ENCODE data around the gene B9D2. TPM values are rescaled to one million over a fixed set of nuclear protein-coding genes. Genes with fewer than 3 reads are reported as not detected.
"Not testable (repeated sequence)": the region's sequence is repeated elsewhere in the genome, so short reads cannot be mapped to it uniquely, and the experiment has no call there.

Gene B9D2
- polyA plus RNA-seq, 3 donors from 2014 or later, result 8.9 to 14.8 (median 14.7) TPM

DNA sequence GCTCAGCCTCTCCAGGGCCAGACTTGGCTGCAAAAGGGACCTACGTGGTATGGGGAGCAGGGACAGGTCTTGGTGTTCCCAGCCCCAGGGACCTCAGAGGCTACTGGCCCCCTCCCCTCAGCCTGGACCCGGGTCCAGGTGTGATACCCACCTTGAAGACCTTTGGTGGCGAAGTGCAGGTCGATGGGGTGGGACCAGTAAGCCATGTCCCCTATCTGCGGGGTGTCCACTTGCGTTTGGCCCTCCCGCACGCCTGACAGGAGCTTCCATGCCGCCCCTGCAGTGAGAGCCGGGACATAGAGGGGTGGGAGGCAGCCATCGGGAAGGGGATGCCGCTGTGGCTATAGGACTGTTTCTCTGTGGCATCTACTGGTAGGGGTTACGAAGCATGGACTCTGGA, 6.2 kb downstream of the B9D2 start:
- H3K36me3 Mint-ChIP-seq, result no peaks in the 10 kb centered on the region
- no peak for DNase-seq
- no peaks in the 10 kb centered on the region for H3K9me3 Mint-ChIP-seq
- H3K27me3 Mint-ChIP-seq (ENCODE audit: low read depth in 3 of 3), result peaks cover 11 to 26% (median 13%) of the 10 kb centered on the region in 3 donors
- H3K4me3 Mint-ChIP-seq, result no peak overlapping the region
- H3K4me1 Mint-ChIP-seq, result peaks cover 37 to 47% of the 10 kb centered on the region in 2 donors
- H3K27ac Mint-ChIP-seq, result no peak overlapping the region

DNA sequence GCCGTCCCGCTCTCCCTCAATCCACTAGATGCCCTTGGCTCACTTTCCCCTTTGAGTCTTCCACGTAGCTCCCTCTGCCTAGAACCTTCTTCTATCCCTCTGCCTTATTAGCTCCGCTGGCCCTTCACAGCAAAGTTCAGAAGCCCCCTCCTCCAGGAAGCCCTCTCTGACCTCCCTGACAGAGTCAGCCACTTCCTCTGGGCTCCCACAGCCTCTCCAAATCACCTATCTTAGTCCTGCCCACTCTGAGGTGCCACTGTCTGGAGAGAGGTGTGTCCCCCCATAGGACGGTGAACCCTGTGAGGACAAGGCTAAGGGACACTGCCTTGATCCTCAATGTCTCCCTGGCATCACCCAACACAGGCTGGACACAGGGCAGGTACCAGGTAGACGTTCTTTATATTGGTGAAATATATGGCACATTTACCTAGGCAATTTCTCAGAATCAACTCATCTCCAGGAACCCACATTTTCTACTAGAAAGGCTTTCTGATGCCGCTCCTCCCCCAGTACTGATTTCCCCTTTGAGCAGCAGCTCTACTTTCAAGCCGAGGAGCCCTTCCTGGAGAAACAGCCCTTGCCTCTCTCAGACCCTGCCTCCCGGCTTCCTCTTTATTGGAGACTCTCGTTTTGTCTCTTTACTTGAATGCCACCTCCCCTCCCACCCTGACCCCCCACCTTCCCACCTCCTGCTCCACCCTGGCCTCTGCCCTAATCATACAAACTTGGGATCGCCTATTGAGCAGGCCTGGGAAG, 6.8 kb downstream of the B9D2 start:
- Mint-ChIP-seq H3K36me3 (no peaks in the 10 kb centered on the region), H3K4me3 (no peak overlapping the region), H3K27me3 (ENCODE audit: low read depth in 3 of 3) (peaks cover 16 to 32% (median 19%) of the 10 kb centered on the region in 3 donors), H3K4me1 (peaks cover 34 to 42% of the 10 kb centered on the region in 2 donors), H3K9me3 (peaks cover 0 to 2% (median 0%) of the 10 kb centered on the region in 6 donors), H3K27ac (peak overlapping the region in 4 of 6 donors; percentile 36 to 88 (median 48))
- no peak for DNase-seq

DNA sequence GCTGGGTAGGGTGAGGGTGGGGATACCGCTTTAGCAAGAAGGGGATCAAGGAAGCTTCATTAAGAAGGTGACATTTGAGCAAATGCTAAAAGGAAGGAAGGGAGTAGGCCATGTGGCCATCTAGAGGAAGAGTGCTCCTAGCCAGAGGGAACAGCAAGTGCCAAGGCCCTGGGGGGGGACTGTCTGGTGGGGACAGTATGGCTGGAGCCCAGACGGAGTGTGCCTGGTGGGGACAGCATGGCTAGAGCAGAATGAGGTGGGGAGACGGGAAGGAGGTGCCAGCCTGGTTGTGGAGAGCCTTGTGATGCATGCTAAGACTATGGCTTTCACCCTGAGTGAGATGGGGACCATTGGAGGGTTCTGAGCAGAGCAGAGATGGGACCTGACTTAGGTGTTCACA, 8.1 kb downstream of the B9D2 start:
- H3K4me1 Mint-ChIP-seq, result peaks cover 37 to 42% of the 10 kb centered on the region in 2 donors
- peaks cover 0 to 4% (median 0%) of the 10 kb centered on the region in 6 donors for H3K9me3 Mint-ChIP-seq
- no peak for DNase-seq
- no peak overlapping the region for H3K4me3 Mint-ChIP-seq
- peaks cover 0 to 3% (median 0%) of the 10 kb centered on the region in 3 donors for H3K36me3 Mint-ChIP-seq
- peaks cover 28 to 46% (median 33%) of the 10 kb centered on the region in 3 donors for H3K27me3 Mint-ChIP-seq (ENCODE audit: low read depth in 3 of 3)
- H3K27ac Mint-ChIP-seq, result peak overlapping the region in 5 of 6 donors; percentile 71 to 89 (median 87)

DNA sequence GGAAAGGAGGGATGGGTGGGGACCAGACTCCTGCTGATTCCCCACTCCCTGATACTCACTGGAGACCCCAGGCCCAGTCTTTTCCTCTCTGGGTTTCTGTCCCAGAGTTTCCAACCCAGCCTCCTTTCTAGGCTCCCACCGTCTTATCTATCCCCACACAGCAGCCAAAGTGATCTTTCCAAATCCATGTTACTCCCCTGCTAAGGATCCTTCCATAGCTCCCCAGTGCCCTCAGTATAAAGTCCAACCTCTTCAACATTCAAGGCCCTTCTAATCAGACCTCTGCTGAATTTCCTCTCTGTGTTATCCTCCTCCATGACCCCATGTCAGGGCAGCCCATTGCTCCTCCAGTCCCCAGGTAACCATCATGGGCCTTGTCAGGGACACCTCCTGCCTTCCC, 8.9 kb downstream of the B9D2 start:
- Mint-ChIP-seq H3K36me3 (peaks cover 0 to 4% (median under 1%) of the 10 kb centered on the region in 3 donors), H3K4me3 (peak overlapping the region in 3 of 5 donors; percentile 3 to 58 (median 22)), H3K4me1 (peaks cover 40 to 45% of the 10 kb centered on the region in 2 donors), H3K9me3 (peaks cover 0 to 4% (median 0%) of the 10 kb centered on the region in 6 donors), H3K27me3 (ENCODE audit: low read depth in 3 of 3) (peaks cover 32 to 53% (median 35%) of the 10 kb centered on the region in 3 donors), H3K27ac (peak overlapping the region; percentile 71 to 89 (median 86))
- no peak for DNase-seq

DNA sequence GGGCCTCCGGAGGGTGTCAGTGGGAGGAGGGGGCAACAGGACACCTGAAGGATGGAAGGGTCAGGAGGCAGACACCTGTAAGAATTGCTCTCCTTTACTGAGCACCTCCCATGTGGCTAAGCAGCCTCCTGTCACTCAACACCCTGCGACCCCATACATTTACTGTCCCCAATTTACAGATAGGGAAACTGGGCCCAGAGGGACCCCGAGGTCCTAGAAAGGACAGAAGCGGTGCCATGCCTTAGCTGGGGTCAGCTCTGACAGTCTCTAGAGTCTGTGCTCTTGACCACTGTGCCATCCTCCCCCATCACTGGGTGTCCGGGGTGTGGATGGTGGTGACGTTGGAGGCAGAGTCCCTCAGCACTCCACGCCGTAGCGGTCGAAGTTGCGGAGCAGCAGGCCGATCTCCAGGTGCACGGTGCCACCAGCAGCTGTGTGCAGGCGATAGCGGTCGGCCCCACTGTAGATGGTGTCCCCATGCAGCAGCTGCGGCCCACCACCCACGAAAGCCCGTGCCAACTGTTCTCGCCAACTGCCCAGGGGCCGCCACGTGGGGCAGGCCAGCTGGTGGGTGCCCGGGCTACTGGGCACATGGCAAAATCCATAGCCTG, 9.5 kb downstream of the B9D2 start:
- Mint-ChIP-seq H3K4me3 (peak overlapping the region; percentile 77 to 100 (median 83)), H3K27ac (peak overlapping the region; percentile 93 to 99 (median 96)), H3K9me3 (peaks cover 0 to 4% (median 0%) of the 10 kb centered on the region in 6 donors), H3K4me1 (peaks cover 46 to 50% of the 10 kb centered on the region in 2 donors), H3K27me3 (ENCODE audit: low read depth in 3 of 3) (peaks cover 34 to 58% (median 38%) of the 10 kb centered on the region in 3 donors), H3K36me3 (peaks cover 0 to 6% (median 4%) of the 10 kb centered on the region in 3 donors)
- DNase-seq, result no peak

DNA sequence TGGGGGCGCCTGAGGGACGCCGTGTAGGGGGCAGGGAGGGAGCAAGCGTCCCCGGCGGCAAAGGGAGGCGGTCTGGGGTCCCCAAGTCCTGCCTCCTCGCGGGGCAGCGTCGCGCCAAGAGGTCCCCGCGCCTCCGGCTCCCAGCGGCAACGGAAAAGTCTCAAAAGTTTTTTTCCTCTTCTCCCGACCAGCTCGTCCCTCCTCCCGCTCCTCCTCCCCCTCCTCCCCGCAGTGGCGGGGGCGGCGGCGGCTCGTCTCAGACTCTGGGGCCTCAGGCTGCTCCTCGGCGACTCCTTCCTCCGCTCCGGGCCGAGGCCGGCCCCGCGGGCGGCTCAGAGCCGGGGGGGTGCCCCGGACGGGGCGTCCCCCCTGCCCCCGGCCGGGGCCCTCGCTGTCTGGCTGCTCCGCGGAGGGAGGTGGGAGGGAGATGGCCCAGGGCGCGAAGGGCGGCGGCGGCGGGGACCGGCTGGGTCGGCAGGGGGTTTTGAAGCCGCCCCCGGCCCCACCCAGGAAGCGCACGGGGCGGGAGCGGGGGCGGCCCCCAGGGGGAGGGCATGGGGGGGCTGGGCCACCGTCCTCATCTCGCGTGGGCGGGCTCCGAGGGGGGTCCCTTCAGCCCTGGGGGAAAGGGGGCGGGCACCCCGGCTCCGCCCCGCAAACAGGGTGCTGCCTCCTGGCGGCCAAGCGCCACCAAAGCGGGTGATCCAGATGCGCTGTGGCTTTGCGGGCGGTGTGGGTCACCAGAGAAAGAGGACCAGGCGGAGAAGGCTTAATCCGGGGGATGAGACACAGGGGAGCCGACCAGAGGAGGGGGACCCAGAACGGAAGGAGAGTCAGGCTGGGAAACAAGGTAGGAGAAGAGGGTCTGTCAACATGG, 10.2 kb downstream of the B9D2 start, which contains the start of gene TGFB1:
Gene TGFB1, minus strand, starts transcription at position 457 of the 877 bp plus-strand sequence. CDS start 878 bp downstream, outside the sequence.
- H3K9me3 Mint-ChIP-seq, result peaks cover 0 to 4% (median 0%) of the 10 kb centered on the region in 6 donors
- H3K4me1 Mint-ChIP-seq, result peaks cover 53 to 58% of the 10 kb centered on the region in 2 donors
- H3K27ac Mint-ChIP-seq, result peak within 1 kb of the TSS; percentile 95 to 100 (median 99)
- peak within 1 kb of the TSS; percentile 98 to 100 (median 100) for H3K4me3 Mint-ChIP-seq
- H3K27me3 Mint-ChIP-seq (ENCODE audit: low read depth in 3 of 3), result peaks cover 41 to 66% (median 46%) of the 10 kb centered on the region in 3 donors
- peak; percentile 94 to 97 (median 96) for DNase-seq
- peaks cover 3 to 11% (median 9%) of the 10 kb centered on the region in 3 donors for H3K36me3 Mint-ChIP-seq

DNA sequence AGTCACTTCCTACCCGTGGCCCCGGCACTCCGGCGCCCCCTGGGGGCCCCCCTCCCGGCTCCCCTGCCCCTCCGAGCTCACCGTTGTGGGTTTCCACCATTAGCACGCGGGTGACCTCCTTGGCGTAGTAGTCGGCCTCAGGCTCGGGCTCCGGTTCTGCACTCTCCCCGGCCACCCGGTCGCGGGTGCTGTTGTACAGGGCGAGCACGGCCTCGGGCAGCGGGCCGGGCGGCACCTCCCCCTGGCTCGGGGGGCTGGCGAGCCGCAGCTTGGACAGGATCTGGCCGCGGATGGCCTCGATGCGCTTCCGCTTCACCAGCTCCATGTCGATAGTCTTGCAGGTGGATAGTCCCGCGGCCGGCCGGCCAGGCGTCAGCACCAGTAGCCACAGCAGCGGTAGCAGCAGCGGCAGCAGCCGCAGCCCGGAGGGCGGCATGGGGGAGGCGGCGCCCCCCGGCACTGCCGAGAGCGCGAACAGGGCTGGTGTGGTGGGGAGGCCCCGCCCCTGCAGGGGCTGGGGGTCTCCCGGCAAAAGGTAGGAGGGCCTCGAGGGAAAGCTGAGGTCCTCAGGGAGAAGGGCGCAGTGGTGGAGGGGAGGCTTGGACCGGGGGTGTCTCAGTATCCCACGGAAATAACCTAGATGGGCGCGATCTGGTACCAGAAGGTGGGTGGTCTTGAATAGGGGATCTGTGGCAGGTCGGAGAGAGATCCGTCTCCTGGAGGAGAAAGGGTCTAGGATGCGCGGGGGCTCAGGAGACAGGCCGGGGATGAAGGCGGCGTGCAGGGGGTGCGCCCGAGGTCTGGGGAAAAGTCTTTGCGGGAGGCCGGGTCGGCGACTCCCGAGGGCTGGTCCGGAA, 11.1 kb downstream of the B9D2 start:
- Mint-ChIP-seq H3K27me3 (ENCODE audit: low read depth in 3 of 3) (peaks cover 47 to 73% (median 52%) of the 10 kb centered on the region in 3 donors), H3K27ac (peak overlapping the region; percentile 95 to 100 (median 99)), H3K4me1 (peaks cover 53 to 58% of the 10 kb centered on the region in 2 donors), H3K36me3 (peaks cover 8 to 16% (median 13%) of the 10 kb centered on the region in 3 donors), H3K9me3 (peaks cover 0 to 4% (median 0%) of the 10 kb centered on the region in 6 donors), H3K4me3 (peak overlapping the region; percentile 98 to 100 (median 100))
- peak; percentile 82 to 85 (median 85) for DNase-seq

DNA sequence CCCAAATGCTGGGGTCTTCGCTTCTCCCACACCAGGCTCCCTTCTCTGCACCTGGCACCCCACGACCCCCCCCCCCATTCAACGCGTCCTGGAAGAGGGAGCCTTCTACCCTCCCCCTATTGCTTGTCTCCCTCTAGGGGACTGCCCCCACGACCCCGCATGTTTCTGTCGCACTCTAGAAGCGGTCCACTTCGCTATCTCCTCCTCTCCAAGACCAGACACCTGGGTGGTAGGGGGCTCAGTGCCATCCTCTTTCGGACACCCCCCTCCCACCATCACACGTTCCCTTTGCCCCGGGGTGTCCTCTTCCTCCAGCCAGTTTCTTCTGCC, 11.7 kb downstream of the B9D2 start:
- Mint-ChIP-seq H3K4me1 (peaks cover 54 to 56% of the 10 kb centered on the region in 2 donors), H3K27me3 (ENCODE audit: low read depth in 3 of 3) (peaks cover 51 to 76% (median 52%) of the 10 kb centered on the region in 3 donors), H3K27ac (peak overlapping the region; percentile 95 to 100 (median 99)), H3K9me3 (peaks cover 0 to 4% (median 0%) of the 10 kb centered on the region in 6 donors), H3K36me3 (peaks cover 8 to 16% (median 13%) of the 10 kb centered on the region in 3 donors), H3K4me3 (peak overlapping the region; percentile 98 to 100 (median 100))
- DNase-seq, result no peak

DNA sequence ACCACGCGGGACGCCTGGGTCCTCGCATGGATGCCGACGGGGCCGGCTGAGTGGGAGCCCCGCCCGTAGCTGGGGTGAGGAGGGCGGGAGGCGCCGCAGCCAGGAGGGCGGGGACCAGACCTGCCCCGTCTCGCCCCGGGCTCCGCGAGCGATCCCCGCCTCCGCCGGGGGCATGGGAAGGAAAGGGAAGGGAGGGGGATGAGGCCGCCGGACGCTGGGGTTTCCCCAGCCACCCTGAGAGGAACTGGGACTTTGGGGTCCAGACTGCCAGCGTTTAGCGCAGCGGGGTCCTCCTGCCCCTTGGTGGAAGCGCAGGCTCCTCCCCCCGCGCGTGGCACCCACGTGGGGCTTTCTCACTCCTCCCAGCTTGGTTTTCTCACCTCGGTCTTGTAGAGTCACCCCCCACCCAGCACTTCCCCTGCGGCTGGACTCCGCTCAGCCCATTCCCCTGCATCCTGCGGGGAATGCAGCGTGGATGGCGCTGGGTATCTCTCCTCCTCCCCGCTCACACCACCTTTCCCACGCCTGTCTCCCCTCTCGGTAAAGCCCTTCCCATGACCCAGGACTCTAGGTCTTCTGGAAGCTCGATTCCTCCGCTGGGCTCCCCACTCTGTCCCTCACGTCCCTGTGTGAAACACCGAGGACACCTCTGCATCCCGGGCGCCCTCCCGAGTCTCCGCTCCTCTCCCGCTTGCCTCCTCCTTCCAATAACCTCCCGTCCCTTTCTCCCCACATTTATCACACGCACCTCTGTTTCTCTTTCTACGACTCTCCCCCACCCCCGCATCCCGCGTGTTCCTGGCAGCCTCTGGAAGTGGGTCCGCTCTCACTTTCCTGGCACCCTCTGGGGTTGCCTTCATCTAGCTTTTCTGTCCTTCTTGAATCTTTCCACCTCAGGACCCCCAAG, 12.4 kb downstream of the B9D2 start:
- Mint-ChIP-seq H3K36me3 (peaks cover 8 to 19% (median 13%) of the 10 kb centered on the region in 3 donors), H3K4me3 (peak overlapping the region; percentile 98 to 100 (median 100)), H3K27ac (peak overlapping the region; percentile 97 to 100 (median 99)), H3K4me1 (peaks cover 50 to 51% of the 10 kb centered on the region in 2 donors), H3K27me3 (ENCODE audit: low read depth in 3 of 3) (peaks cover 52 to 77% (median 53%) of the 10 kb centered on the region in 3 donors), H3K9me3 (peaks cover 0 to 4% (median 0%) of the 10 kb centered on the region in 6 donors)
- peak; percentile 96 to 98 (median 96) for DNase-seq

DNA sequence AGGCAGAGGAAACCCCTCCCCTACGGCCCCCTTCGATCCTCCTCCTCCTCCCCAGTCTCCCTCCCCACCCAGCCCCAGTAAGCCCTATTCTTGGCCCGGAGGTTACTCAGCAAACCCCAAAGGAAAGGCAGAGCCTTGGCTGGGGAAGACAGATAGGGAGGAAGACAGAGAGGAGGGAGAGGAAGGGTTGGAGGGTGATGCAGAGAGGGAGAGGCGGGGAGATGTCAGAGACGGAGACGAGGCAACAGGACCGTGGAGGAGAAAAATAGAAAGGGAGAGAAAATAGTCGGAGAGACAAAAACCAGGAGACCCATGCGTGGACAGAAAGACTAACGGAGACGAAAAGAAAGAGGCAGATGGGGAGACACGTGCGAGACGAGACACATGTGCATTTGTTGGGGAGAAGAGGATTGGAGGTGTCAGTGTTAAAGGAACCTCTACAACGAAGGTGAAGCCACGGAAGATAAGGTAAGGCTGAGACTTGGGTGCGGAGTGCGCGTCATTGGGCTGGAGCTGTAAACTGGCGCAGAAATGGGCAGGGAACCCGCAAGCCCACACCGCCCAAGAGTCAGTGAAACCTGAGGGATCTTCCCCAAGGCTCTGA, 13.1 kb downstream of the B9D2 start:
- Mint-ChIP-seq H3K27me3 (ENCODE audit: low read depth in 3 of 3) (peaks cover 53 to 82% (median 57%) of the 10 kb centered on the region in 3 donors), H3K4me1 (peaks cover 48 to 49% of the 10 kb centered on the region in 2 donors), H3K27ac (peak overlapping the region; percentile 97 to 100 (median 99)), H3K36me3 (peaks cover 11 to 24% (median 17%) of the 10 kb centered on the region in 3 donors), H3K9me3 (peaks cover 0 to 4% (median 0%) of the 10 kb centered on the region in 6 donors), H3K4me3 (peak overlapping the region; percentile 98 to 100 (median 100))
- peak in 2 of 3 donors; percentile 41 to 44 for DNase-seq

DNA sequence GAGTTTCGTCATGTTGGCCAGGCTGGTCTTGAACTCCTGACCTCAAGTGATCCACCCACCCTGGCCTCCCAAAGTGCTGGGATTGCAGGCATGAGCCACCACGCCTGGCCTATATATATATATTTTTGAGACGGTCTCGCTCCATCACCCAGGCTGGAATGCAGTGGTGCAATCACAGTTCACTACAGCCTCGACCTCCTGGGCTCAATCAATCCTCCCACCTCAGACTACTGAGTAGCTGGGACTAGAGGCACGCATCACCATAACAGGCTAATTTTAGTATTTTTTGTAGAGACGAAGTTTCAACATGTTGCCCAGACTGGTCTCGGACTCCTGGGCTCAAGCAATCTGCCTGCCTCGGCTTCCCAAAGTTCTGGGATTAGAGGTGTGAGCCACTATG, 17.0 kb downstream of the B9D2 start:
- Mint-ChIP-seq H3K4me1 (peaks cover 60 to 75% of the 10 kb centered on the region in 2 donors), H3K36me3 (peaks cover 22 to 45% (median 28%) of the 10 kb centered on the region in 3 donors), H3K27me3 (ENCODE audit: low read depth in 3 of 3) (peaks cover 55 to 88% (median 63%) of the 10 kb centered on the region in 3 donors), H3K4me3 (peak overlapping the region in 3 of 5 donors; percentile 24 to 55 (median 47)), H3K27ac (peak overlapping the region; percentile 55 to 99 (median 83))
- DNase-seq, result peak in 1 of 3 donors; percentile 5
- not testable (repeated sequence) for H3K9me3 Mint-ChIP-seq

All from immature natural killer cell (primary cell).